ENCODE measurements around the gene GALNS. TPM values are rescaled to one million over a fixed set of nuclear protein-coding genes. Genes with fewer than 3 reads are reported as not detected.
"Not testable (repeated sequence)": the region's sequence is repeated elsewhere in the genome, so short reads cannot be mapped to it uniquely, and the experiment has no call there.

The GALNS gene
- total RNA-seq, 1 donor from 2014 or later: 32.8 TPM

- no peaks in the 10 kb centered on the region for H3K9me3 ChIP-seq
- no peak for DNase-seq
- ATAC-seq: no peak
- intact Hi-C loops (cut with DNase I): no loop called here
- H3K4me3 ChIP-seq: no peak overlapping the region
- H3K4me1 ChIP-seq: no peaks in the 10 kb centered on the region
- H3K36me3 ChIP-seq: peaks cover 20% of the 10 kb centered on the region
- no peaks in the 10 kb centered on the region for H3K27me3 ChIP-seq
- TF ChIP-seq, protein P1, sequence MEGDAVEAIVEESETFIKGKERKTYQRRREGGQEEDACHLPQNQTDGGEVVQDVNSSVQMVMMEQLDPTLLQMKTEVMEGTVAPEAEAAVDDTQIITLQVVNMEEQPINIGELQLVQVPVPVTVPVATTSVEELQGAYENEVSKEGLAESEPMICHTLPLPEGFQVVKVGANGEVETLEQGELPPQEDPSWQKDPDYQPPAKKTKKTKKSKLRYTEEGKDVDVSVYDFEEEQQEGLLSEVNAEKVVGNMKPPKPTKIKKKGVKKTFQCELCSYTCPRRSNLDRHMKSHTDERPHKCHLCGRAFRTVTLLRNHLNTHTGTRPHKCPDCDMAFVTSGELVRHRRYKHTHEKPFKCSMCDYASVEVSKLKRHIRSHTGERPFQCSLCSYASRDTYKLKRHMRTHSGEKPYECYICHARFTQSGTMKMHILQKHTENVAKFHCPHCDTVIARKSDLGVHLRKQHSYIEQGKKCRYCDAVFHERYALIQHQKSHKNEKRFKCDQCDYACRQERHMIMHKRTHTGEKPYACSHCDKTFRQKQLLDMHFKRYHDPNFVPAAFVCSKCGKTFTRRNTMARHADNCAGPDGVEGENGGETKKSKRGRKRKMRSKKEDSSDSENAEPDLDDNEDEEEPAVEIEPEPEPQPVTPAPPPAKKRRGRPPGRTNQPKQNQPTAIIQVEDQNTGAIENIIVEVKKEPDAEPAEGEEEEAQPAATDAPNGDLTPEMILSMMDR (IDR thresholded peaks at IDR 0.05): no peak
- no peak overlapping the region for H3K27ac ChIP-seq
Observed at GRCh38 chr16:88826070-88826840, 30.5 kb downstream of the GALNS start.

GRCh38 chr16:88825146-88825545 lies 31.6 kb downstream of the GALNS start:
- Histone ChIP-seq H3K36me3 (peaks cover 20% of the 10 kb centered on the region), H3K4me1 (no peaks in the 10 kb centered on the region)
- intact Hi-C loops (cut with DNase I): no loop called here

GRCh38 chr16:88824256-88825077 lies 32.3 kb downstream of the GALNS start:
- Histone ChIP-seq H3K4me3 (no peak overlapping the region), H3K36me3 (peaks cover 20% of the 10 kb centered on the region), H3K27me3 (no peaks in the 10 kb centered on the region), H3K4me1 (no peaks in the 10 kb centered on the region), H3K27ac (no peak overlapping the region), H3K9me3 (no peaks in the 10 kb centered on the region)
- DNase-seq (no peak), ATAC-seq (no peak)
- intact Hi-C loops (cut with DNase I): no loop called here
- TF ChIP-seq, protein P1 (IDR thresholded peaks at IDR 0.05): no peak

More at GRCh38 chr16:88825146-88825545, 31.6 kb downstream of the GALNS start:
- Histone ChIP-seq H3K4me3 (no peak overlapping the region), H3K27ac (no peak overlapping the region), H3K9me3 (no peaks in the 10 kb centered on the region), H3K27me3 (no peaks in the 10 kb centered on the region)
- ATAC-seq: no peak
- DNase-seq: no peak
- TF ChIP-seq, protein P1 (IDR thresholded peaks at IDR 0.05): no peak

GRCh38 chr16:88823646-88824045 lies 33.1 kb downstream of the GALNS start:
- H3K27me3 ChIP-seq; ATAC-seq; H3K27ac ChIP-seq; H3K4me1 ChIP-seq; intact Hi-C loops (cut with DNase I); H3K4me3 ChIP-seq; DNase-seq; H3K9me3 ChIP-seq: not testable (repeated sequence)
- H3K36me3 ChIP-seq: peaks cover 20% of the 10 kb centered on the region

- no peak for ATAC-seq
- DNase-seq: no peak
- peaks cover 9% of the 10 kb centered on the region for H3K36me3 ChIP-seq
Observed at GRCh38 chr16:88822281-88823040, 34.3 kb downstream of the GALNS start.

More at GRCh38 chr16:88822281-88823040, 34.3 kb downstream of the GALNS start:
- TF ChIP-seq, protein P1 (IDR thresholded peaks at IDR 0.05): no peak
- no peak overlapping the region for H3K4me3 ChIP-seq
- intact Hi-C loops (cut with DNase I): no loop called here
- no peaks in the 10 kb centered on the region for H3K9me3 ChIP-seq
- H3K4me1 ChIP-seq: no peaks in the 10 kb centered on the region
- H3K27me3 ChIP-seq: no peaks in the 10 kb centered on the region
- no peak overlapping the region for H3K27ac ChIP-seq

Measured in upper lobe of right lung (tissue), 1 donor.